Femur (tissue), 1 donor: Measurements from ENCODE around the gene INCA1.

Experiments
- DNase-seq: peaks from one replicate; pipeline ENCODE4 v3.0.0-alpha.2; 2017

INCA1 gene

DNA sequence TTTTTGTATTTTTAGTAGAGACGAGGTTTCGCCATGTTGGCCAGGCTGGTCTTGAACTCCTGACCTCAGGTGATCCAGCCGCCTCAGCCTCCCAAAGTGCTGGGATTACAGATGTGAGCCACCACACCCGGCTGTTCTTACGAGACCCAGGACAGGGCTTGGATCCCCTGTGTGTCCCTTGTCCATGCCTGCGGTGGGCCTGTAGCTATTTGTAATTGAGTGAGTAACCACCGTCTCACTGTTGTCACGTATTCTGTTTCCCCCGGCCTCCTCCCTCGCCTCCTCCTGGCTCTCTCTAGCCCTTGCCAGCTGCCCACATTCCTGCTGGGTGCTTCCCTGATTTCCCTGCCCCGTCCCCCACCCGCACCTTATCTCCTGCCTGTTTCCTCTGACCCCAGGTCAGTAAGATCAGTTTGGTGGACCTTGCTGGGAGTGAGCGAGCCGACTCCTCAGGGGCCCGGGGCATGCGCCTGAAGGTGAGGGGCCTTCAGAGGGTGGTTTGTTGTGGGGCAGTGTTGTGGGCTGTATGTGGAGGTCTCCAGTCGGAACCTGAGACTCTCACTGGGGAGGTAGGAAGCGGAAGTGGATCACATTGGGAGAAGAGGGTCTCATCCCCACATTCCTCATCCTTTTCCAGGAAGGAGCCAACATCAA, 6.0 kb upstream of the INCA1 start:
- no peak for DNase-seq

DNA sequence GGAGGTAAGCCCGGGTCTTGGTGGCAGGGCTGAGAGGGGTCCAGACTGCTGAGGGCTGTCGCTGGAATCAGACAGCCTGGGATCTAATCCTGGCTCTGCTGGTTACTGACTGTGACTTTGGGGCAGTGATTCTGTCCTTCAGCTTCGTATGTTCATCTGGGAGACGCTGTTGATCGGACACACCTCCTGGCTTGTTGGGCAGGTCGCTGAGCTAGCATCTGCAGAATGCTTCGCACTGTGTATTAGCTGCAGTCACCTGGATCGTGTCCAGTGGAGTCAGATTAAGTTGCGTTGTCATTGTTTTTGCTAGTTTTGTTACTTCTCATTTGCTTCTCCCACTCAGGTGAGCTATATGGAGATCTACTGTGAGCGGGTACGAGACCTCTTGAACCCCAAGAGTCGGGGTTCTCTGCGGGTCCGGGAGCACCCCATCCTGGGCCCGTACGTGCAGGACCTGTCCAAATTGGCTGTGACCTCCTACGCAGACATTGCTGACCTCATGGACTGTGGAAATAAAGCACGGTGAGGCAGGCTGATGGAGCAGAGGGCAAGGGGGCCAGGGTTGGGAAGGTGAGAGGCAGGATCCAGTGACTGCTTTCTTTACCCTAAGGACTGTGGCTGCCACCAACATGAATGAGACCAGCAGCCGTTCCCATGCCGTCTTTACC, 4.9 kb upstream of the INCA1 start:
- no peak for DNase-seq

DNA sequence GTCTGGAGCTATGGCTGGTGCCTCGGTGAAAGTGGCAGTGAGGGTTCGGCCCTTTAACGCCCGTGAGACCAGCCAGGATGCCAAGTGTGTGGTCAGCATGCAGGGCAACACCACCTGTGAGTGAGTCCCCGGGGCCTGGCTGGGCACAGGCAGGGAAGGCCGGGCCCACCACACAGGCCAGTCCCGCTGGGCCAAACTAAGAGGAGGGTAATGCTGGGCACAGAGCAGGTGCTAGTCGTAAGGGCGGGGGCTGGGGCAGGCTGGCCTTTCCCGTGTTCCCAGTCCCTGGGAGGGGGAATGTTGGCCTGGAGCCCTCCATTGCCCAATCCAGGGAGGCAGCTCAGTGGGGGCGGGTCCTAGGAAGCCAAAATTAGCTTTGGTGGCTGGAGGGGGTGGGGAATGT, 2.9 kb upstream of the INCA1 start:
- DNase-seq: peak; percentile 70

DNA sequence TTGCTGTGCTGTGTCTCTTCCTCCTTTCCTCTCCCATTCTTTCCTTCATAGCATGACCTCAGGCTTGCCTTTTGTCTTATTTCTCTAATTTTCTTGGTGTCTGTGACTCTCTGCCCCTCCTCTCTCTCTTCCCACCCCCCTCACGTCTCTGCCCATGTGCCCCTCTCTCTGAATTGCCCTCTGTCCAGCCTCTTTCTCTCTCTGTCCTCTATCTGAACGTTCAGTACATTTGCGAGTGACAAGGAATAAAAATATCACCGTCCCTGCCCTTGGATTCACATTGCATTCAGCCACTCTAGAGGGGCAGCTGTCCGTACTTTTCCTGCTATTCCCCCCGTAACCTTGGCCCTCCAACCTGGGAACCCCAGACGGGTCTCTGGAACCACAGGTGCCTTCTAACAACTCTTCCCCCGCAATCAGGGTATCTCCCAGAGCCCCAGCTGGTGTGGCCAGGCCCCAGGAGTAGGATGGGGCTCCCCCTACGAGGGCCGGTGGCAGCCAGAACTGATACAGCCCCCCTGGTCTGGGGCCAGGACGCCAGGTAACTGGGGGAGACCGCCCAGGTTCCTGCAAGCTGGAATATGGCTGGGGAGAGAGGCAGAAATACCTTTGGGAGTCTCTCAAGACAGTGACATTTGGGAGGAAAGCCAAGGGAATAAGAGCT, 2.2 kb upstream of the INCA1 start:
- no peak for DNase-seq

DNA sequence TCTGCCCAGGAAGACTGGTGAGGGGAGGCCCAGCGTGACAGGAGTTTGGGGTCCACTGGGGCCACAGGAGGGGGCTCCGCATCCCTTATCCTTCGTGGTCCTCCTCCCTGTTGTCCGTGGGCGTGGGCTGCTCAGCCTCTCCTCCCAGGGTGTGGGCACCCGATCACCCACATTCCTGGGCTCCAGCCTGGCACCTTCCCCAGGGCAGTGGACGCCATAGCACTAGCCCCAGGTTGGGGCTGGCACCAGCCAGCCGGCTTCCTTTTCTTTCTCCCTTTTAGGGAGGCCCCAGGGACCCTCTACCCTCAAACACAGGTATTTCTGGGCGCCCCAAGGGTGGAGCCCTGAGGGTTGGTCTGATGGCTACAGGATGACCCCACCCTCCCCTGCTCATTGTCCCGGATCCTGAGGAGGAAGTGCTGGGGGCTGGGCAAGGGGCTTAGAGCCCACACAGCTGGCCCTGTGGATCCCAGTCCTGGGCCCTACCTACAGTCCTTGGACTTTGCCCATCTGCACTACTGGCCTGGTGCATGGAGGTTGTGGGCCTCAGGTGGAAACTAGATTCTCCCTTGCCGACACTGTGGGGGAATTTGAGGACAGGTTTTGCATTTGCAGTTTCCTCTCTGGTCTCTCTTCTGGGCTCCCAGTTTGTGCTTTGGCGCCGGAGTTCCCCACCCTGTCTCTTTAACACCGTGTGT, 1.6 kb upstream of the INCA1 start:
- DNase-seq: no peak

DNA sequence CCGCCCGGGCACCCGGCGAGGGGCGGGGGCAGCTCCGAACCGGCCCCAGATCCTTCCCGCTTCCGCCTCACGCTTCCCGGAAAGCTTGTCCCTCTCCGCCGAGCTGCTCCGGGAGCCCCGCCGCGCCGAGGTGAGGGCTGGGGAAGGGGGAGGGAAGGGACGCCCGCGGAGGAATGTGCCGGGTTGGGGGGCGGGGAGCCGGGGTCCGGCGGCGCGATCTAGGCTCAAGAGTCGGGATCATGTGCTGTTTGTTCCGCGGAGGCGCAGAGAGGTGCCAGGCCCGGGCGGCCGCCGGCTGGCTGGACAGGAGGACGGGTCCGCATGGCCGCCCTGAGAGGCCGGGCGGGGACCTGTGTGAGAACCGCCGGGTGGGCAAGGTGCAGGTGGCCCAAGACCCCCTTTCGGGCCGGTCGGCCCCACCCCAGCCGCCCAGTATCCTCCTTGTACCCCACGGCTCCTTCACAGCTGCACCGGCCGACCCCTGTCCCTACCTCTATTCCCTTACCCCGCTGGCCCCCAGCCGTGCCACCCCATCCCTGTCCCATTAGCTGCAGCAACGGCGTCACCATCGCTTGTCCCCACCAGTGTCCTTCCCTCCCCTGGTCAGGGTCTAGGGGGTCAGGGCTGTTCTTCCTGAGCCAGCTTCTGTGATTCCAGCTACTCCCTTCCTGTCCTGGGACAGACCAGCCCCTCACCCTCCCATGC, 857 bp upstream of the INCA1 start:
- peak; percentile 65 for DNase-seq

DNA sequence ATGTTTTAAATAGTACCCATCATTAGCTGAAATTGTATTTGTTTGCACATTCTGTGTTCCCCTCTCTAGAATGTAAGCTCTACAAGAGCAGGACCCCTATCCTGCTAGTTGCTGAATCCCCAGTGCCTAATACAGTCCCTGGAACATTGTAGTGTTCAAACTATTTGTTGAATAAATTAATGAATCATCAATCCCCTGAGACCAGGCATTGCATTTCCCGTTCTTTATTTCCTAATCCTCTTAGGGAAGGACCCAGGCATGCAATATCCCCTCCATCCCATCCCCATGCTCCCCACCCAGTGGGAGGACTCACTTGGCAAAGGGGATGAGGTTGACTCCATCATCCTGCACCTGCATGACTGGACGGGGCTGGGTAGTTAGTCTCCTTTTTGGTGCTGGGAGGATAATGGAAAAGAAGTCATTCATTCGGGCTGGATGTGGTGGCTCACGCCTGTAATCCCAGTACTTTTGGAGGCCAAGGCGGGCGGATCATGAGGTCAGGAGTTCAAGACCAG, 3.2 kb downstream of the INCA1 start:
- DNase-seq: no peak

DNA sequence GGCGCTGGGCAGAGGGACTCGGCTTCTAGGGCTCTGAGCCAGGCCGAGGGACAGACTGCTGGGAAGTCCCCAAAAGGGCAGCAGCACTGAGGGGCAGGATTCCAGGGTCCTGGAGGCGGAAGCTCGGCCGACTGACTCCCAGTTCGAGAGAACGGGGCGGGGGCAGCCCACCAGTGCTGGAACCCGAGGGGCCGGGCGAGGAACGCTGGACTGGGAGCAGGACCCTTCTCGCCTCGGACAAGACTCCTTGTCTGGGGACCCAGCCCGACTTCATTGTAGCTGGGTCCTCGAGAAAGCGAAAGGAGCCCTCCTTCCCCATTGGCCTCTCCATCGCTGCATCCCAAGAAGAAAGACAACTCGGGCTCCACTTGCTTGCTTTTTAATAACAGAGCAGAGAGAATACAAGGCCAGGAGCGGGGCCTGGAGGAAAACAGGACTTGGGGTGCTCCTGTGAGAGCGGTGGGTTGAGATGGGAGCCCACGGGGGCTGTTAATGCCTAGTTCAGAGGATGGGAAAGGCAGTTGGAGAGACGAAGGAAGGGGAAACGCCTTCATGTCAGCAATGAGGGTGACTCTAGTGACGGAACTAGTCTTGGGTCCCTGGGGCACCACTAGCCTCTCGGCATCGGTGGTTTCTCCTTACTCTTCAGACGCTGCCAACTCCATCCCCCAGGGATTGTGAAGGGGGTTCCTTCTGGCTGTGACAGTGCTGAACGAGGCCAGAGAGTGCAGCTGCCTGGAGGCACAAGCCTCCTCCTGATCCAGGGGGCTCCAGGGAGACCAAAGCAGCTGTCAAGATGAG, 9.4 kb downstream of the INCA1 start:
- DNase-seq: peak; percentile 68

DNA sequence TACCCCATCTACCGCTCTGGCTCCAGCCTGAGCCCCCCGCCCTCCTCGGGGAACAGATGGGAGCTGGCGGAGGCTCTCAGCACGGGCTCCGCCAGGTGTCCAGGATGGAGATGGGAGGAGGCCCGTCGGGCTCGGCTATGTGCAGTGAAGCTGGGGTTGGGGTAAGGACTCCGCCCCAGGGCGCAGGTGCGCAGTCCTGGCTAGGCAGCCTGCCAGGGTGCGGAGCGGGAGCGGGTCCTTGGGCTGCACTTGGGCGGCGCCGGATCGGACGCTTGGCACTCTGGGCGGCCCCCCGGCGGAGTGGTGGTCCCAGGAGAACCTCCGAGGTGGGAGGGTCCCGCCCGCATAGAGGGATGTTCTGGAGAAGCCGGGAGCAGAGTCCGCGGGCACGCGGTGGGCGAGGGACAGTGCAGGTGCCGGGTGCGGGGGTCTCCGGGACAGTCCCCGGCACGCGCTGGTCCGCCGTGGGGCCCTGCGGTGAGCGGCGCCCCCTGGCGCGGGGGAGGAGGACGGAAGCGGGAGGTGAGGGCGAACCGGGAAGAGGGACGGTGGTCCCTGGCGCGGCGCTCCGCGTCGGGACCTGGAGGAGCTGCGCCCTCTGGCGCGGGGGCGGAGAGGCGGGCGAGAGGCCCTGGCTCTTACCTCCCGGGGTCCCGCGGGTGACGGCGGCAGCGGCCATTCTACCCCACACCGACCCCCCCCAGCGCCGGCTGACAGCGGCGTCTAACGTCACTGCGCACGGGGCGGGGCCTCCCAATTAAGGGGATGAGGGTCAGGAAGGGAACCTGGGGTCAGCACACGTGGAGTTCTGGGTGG, 10.2 kb downstream of the INCA1 start, which contains the start of gene CAMTA2:
CAMTA2 (minus strand) TSS at position 725 of the 816 bp plus-strand sequence. CDS start 1,453 bp downstream, outside the sequence.
- DNase-seq: peak; percentile 92

DNA sequence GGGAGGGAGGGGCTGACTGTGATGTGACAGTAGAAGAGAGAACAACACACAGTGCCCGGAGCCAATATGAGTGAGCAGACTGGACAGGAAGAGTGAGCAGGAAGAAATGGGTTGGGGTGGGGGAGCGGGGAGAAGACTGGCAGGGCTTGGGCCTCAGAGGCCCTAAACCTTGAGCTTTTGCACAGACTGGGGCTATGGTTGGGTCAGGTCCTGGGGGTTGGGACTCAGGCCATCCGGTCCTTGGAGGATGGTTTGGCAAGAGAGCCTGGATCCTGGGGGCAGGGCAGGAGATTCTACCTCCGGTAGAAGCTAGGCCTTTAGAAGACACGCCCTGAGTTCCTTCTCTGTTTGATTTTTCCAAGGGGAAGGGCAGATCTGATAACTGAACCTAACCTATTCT, 10.9 kb downstream of the INCA1 start:
- no peak for DNase-seq

DNA sequence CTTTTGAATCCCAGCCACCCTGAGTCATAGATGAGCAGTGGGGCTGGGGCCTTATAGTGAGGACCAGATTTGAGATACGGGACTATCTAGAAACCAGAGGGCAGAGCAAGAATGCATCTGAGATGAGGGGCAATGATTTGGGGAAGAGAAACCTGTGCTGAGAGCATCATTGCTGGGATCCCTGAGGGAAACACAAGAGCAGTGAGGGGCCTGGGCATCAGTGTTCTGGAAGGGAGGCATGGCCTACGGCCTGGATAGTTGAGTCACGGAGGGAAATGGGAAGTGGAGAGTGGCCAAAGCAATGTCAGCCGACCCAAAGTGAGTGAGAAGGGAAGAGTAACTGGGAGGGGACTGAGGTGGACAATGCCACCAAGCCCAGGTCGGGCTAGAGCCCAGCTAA, 15.0 kb downstream of the INCA1 start:
- DNase-seq: no peak

DNA sequence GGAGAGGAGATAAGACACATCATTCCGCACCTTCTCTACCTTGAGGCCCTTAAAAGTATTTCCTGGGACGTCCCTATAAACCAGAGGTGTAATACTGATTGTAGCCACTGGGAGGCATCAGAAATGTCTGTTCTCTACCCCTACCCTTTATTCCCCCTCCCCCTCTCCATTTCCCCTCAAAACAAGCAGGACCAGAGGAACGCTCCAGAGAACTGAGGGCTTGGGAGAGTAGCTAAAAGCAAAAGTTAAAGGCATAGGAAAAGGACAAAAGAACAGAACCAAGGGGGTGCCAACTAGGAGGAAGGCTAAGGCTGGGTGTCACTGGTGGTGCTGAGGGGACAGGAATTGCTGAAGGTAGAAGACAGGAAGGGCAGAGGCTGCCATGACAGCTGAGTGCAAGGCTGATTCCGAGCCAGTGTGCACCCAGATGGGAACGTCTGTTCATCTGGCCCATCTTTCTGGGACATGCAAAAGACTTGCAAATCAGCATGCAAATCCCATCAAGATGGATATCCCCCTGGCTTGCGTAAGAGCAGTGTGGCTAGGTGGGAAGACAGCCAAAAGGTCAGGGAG, 16.6 kb downstream of the INCA1 start:
- DNase-seq: no peak

DNA sequence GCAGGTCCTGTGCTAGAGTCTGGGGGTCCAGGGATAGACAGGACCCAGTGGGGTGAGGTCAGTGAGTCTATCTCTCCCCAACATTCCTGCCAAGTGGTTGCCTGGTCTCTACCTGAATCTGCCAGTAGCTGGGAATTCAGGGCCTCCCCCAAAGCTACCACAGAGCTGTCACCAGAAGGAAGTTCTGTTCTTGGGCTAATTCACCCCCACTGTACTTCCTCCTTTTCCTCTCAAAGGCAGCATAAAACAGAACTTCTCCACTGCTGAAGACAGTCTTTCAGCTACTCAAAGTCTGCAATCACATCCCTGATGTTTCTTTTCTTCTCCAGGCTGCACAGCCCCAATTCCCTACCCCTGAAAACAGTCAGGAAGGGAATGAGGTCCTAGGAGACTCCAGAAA, 18.6 kb downstream of the INCA1 start:
- DNase-seq: no peak

DNA sequence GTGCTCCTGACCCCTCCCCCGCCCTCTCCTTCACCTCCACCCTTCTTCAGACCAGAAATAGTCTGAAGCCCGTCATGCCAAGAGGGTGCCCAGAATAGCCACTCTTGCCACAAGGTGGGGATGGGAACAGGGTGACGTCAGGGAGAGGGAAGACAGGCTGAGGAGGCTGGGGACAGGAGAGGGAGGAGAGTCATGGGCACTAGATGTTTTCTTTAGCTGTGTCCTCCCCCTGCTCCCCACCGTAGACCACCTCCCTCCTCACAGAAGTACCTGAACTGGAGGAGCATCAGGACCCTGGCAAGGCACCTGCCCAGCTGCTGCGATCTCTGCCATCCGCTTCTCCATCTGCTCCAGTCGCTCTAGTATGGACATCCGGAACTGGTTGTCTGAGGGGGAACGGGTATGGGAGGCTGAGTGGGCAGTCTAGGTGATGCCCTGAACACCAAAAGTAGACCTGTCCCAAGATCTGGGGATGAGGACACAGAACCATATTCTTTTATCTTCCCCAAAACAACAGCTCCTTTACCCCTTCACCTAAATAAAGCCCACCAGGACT, 23.1 kb downstream of the INCA1 start:
- no peak for DNase-seq

DNA sequence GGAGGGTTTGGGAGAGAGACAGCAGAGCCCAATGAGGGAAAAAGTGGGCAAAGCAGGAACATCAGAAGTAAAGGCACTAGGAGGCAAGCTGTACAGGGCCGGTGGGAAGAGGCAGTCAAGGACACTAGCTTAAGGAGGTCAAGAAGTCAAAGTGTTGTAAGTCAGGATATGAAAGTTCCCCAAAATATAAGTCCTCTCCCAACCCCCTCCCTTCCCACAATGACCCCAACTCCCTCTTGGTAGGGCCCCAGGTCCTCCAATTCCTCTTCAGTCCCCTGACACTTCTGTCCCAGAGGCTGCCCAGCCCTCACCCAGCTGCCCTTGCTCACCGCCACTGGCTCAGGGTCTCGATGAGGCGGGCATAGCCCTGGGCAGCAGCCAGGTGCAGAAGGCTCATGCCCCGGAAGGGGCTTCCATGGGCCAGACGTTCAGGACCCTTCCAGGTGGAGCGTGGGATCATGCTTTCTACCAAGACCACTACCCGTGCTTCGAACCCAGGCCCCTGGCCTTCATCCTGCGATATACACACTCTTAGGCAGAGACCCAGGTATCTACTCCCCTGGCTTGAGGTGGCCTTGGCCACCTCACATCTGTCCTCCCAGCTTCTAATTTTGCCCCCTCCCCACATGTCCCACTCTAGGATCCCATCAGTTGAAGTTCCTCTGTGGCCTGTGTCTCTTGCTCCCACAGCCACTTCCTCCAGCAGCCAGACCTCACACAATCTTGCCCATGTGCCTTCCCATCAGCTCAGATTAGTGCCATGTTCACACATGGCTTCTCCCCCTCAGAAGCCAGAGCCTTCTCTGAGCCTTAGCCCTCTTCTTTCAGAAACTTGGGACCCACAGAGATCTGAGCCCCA, 23.8 kb downstream of the INCA1 start:
- DNase-seq: no peak

DNA sequence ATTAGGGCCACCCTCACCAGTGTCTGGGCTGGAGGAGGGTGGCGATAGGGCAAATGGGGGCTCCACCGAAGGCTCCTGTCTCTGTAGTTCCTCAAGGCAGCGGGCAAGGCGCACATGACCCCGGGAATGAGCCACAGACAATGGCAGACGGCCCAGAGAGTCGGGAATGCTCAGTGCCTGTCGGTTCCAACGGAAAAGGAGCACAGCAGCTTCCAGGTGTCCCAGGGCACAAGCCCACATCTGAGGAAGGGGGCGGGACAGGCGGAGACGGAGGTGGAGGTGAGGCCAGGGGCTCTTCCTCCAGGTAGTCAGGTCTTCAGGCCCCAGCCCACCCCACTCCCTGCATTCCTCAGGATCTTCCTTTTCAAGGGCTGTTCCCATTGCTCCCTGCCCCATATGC, 24.6 kb downstream of the INCA1 start:
- no peak for DNase-seq

DNA sequence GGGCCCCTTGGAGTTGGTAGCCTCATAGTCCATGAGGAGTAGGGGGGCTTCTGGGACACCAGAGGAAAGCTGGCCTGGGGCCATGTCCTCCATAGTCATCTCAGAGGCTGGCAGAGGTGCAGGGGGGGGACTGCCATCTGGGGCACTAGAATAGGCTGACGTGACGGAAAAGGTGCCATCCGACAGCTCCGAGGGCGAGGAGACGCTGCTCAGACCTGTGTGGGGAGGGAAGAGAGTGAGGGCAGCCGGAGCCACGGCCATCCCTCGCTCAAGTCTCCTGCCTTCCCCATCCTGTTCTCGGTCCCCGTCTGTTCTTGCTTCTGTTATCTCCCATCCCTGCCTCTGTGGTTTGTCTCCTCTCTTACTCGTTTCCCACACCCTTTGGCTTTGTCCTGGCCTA, 25.0 kb downstream of the INCA1 start:
- no peak for DNase-seq

DNA sequence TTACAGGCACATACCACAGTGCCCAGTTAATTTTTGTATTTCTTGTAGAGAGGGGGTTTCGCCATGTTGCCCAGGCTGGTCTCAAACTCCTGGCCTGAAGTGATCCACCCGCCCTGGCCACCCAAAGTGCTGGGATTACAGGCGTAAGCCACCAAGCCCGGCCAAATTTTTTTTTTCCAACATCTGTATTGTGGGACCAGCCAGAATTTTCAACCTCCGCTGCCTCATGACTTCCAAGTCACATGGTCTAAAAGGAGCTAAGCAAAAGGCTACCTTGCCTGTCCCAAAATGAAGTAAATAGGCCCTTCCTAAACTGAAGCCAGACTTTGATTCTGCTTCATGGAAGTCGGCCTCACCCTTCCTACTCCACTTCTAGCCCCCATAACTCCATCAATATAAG, 25.5 kb downstream of the INCA1 start:
- DNase-seq: no peak

DNA sequence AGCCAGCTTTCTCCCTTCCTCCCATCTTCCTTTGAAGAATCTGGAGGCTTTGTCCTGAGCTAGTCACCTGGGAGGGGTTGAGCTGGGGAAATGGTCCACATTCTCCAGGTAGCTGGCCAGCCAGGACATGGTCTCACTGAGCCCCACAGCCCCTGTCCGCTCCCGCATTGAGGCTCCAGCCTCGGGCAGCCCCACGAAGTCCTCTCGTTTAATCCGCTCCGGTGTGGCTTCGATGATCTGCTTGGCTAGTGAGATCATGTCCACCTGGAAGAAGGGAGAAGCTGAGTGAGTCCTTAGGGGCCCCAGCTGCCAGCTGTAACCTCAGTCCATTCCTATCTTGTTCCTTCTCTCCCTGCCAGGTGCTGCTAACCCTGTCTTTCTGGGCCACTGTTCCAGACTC, 27.0 kb downstream of the INCA1 start:
- DNase-seq: no peak
